RWPE2 (cell line): Measurements from ENCODE around the gene RNF10.
A peak's percentile ranks its signal among the peaks of the same experiment; 100 is the strongest.

Source experiments
- ATAC-seq: fragments of 200-7000 bp; cut with Tn5 transposase; 3 replicates; pipeline ENCODE4 v1.9.1; 2021; ENCODE audit warnings: low read depth
- DNase-seq: peaks from one replicate; pipeline ENCODE4 v3.0.0-alpha.2; 2020; ENCODE audit warnings: low spot score
- H3K27ac ChIP-seq: fragments of 450-650 bp; 2 replicates; pipeline ENCODE4 v1.5.1; 2017; ENCODE audit warnings: mild to moderate bottlenecking; ENCODE audit not compliant: poor library complexity, severe bottlenecking
- H3K27me3 ChIP-seq: fragments of 250-450 bp; sonication (Bioruptor Pico); 2 replicates; pipeline ENCODE4 v1.5.1; 2021; ENCODE audit warnings: mild to moderate bottlenecking, moderate library complexity; ENCODE audit not compliant: insufficient read depth, poor library complexity, severe bottlenecking
- H3K36me3 ChIP-seq: fragments of 250-450 bp; sonication (Bioruptor Pico); 2 replicates; pipeline ENCODE4 v1.5.1; 2020; ENCODE audit warnings: low read depth, mild to moderate bottlenecking, moderate library complexity
- H3K4me1 ChIP-seq: fragments of 250-450 bp; sonication (Bioruptor Pico); 2 replicates; pipeline ENCODE4 v1.5.1; 2021; ENCODE audit warnings: mild to moderate bottlenecking, moderate library complexity; ENCODE audit not compliant: insufficient read depth, poor library complexity, severe bottlenecking
- H3K4me3 ChIP-seq: fragments of 250-450 bp; sonication (Bioruptor Pico); 2 replicates; pipeline ENCODE4 v1.5.1; 2021; ENCODE audit warnings: mild to moderate bottlenecking, moderate library complexity; ENCODE audit not compliant: severe bottlenecking
- H3K9me3 ChIP-seq: fragments of 250-450 bp; sonication (Bioruptor Pico); 2 replicates; pipeline ENCODE4 v1.5.1; 2021; ENCODE audit warnings: mild to moderate bottlenecking, moderate library complexity; ENCODE audit not compliant: severe bottlenecking
- TF ChIP-seq, protein P1 (sequence below): fragments of 450-650 bp; IDR thresholded peaks from one replicate; pipeline ENCODE4 v1.5.1; 2017; ENCODE audit warnings: mild to moderate bottlenecking, moderate library complexity; ENCODE audit not compliant: poor library complexity, severe bottlenecking

Gene RNF10

DNA sequence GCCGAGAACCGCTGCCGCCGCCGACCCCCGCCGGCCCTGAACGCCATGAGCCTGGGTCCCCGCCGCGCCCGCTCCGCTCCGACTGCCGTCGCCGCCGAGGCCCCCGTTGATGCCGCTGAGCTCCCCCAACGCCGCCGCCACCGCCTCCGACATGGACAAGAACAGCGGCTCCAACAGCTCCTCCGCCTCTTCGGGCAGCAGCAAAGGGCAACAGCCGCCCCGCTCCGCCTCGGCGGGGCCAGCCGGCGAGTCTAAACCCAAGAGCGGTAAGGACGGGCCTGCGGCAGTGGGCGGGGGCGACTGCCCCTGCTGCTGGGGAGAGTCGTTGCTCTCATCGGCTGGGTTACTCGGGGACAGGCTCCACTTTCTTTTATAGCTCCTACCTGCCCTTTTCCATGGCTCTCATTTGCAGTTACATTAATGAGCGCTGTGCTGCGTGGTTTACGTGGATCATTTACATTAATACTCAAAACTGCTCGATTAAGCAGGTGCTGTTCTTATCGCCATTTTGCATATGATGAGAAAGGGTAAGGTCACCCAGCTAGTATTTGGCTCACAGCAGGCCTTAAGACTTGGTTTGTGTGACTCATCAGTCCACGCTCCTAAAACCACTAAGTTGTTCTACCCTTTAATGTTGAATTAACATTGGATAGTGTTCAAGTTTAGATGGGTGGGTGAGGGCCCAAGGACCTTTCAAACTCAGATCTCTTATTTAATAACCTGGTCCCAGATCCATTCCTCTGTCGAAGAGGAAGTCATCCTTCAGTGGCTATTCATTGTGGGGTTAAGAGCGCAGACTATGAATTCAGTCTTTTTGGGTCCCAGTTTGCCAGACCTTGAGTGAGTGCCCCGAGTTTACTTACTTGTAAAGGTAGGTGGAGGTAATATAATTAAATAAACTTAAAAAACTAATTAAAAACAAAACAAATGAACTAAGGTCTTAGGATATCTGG, 823 bp downstream of the RNF10 start:
- DNase-seq: no peak
- Histone ChIP-seq H3K4me1 (peaks cover 36% of the 10 kb centered on the region), H3K27me3 (no peaks in the 10 kb centered on the region), H3K9me3 (no peaks in the 10 kb centered on the region), H3K36me3 (peaks cover 38% of the 10 kb centered on the region), H3K4me3 (peak overlapping the region; percentile 67), H3K27ac (peak overlapping the region; percentile 81)
- peak; percentile 67 for ATAC-seq
- TF ChIP-seq, protein P1, sequence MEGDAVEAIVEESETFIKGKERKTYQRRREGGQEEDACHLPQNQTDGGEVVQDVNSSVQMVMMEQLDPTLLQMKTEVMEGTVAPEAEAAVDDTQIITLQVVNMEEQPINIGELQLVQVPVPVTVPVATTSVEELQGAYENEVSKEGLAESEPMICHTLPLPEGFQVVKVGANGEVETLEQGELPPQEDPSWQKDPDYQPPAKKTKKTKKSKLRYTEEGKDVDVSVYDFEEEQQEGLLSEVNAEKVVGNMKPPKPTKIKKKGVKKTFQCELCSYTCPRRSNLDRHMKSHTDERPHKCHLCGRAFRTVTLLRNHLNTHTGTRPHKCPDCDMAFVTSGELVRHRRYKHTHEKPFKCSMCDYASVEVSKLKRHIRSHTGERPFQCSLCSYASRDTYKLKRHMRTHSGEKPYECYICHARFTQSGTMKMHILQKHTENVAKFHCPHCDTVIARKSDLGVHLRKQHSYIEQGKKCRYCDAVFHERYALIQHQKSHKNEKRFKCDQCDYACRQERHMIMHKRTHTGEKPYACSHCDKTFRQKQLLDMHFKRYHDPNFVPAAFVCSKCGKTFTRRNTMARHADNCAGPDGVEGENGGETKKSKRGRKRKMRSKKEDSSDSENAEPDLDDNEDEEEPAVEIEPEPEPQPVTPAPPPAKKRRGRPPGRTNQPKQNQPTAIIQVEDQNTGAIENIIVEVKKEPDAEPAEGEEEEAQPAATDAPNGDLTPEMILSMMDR: no peak

DNA sequence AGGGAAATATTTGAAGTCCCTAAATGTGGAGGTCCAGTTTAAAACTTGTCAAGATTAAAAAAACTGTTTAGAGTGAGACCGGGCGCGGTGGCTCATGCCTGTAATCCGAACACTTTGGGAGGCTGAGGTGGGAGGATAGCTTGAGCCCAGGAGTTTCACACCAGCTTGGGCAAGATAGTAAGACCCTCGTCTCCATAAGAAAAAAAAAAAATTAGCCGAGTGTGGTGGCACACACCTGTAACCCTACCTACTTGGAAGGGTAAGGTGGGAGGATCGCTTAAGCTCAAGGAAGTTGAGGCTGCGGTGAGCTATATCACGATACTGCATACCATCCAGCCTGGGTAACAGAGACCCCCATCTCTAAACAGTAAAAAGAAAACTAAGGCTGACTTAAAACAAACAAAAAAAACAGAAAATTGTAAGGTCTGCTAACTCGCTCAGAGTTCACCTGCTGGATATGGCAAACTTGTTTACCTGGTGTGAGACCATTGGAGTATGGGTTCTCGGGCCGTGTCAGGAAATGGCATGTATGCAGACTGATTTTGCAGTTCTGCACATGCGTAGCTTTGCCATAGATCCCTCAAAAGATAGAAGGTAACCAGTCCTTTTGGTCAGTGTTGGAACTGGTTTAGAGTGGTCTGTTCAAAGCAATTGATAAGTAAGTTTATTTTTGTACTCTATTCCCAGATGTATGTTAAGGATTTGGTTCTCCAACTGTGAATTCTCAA, 2.1 kb downstream of the RNF10 start:
- peaks cover 42% of the 10 kb centered on the region for H3K36me3 ChIP-seq
- H3K27me3 ChIP-seq: no peaks in the 10 kb centered on the region
- DNase-seq (no peak), ATAC-seq (no peak)
- H3K4me1 ChIP-seq: peaks cover 36% of the 10 kb centered on the region
- H3K9me3 ChIP-seq: no peaks in the 10 kb centered on the region
- TF ChIP-seq, protein P1: no peak
- H3K4me3 ChIP-seq: peak overlapping the region; percentile 67
- H3K27ac ChIP-seq: peak overlapping the region; percentile 81

DNA sequence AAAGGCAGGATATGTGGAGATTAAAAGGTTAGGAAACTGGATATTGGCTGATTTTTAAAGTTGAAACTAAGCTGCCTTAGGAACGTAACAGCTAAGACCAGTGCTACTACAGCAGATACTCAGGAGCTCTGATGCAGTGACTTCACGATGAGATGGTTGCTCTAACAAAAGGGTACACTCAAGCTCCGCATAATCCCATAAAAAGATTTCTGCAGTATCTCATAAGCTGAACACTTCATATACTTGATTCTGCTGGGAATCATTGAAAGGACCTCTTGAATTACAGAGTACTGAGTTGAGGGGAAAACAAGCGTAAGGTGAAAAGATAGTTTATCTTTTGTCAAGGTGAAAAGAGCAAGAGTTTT, 3.7 kb downstream of the RNF10 start:
- H3K27ac ChIP-seq: peak overlapping the region; percentile 59

DNA sequence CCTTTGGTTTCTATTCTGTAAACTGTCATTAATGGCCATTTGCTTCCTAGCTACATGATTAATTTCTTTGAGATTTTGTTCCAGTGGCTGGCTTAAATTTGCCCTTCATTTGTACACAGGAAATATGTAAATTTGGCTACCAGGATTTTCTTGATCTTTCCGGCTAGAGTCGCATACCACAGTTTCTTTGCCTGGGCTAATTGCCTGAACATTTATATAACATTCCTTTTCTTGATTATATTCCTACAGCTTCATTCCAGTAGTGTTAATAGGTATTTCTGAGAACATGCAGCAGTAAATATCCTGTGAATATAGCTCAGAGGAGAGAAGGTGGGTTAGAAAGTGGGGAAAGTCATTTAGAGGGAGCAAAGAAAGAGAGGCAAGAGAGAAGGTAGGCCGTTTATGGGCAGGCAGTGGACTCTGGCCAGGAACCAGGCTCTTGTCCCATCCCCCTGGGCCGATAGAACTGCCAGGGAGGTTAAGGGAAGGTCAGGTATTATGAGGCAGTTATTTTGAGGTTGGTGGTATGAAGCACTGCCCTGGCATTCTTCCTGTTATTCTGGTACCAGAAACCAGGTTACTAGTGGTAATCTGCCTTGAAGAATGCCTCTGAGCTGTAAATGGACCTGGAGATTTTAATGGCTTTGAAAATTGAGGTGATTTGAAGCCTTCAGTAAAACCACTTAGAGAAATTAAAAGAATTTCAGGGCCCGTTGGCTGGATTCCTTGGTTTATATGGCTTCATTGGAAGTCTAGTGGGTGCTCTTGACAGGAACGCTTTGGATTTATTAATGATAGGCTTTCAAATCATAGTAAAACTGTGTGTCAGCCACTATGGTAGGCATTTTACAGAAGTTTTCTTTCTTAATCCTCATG, 4.4 kb downstream of the RNF10 start:
- H3K9me3 ChIP-seq: no peaks in the 10 kb centered on the region
- H3K4me3 ChIP-seq: no peak overlapping the region
- DNase-seq (no peak), ATAC-seq (peak; percentile 60)
- peaks cover 48% of the 10 kb centered on the region for H3K36me3 ChIP-seq
- H3K4me1 ChIP-seq: peaks cover 36% of the 10 kb centered on the region
- TF ChIP-seq, protein P1: no peak
- H3K27ac ChIP-seq: peak overlapping the region; percentile 59
- no peaks in the 10 kb centered on the region for H3K27me3 ChIP-seq

More for the DNA sequence above, 3.7 kb downstream of the RNF10 start:
- TF ChIP-seq, protein P1: no peak
- Histone ChIP-seq H3K27me3 (no peaks in the 10 kb centered on the region), H3K4me3 (no peak overlapping the region), H3K9me3 (no peaks in the 10 kb centered on the region), H3K36me3 (peaks cover 48% of the 10 kb centered on the region), H3K4me1 (peaks cover 36% of the 10 kb centered on the region)
- no peak for ATAC-seq
- DNase-seq: no peak
